ENCODE measurements around the gene ITGAL.
A peak's percentile ranks its signal among the peaks of the same experiment; 100 is the strongest.

ITGAL gene

DNA sequence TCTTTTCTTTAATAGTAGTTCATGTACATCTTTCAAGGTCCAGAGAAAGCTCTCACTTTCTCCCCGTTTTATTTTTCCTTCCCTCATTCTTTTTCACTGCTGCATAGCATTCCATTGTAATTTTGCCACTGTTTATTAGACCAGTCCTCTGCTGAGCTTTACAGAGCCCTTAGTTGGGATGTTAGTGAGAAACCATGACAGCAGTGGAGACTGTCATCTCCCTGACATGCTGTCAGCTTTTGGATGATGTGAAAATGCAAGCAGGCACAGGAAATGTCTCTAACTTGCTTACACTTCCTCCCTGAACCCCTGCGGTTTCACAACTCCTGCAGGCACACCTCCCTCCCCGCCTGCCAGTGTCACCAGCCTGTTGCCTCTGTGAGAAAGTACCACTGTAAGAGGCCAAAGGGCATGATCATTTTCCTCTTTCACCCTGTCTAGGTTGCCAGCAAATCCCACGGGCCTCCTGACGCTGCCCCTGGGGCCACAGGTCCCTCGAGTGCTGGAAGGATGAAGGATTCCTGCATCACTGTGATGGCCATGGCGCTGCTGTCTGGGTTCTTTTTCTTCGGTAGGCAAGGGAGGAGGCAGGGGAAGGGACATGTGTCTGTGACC is at the start of gene ITGAL:
Gene ITGAL (plus strand): TSS at position 415 of the 615 bp plus-strand sequence. CDS start 96 bp downstream, at position 511.
- Histone ChIP-seq H3K4me1 (ENCODE audit: control insufficient read depth, insufficient read depth, low read length) (no peaks in the 10 kb centered on the region), H3K4me3 (ENCODE audit: low read depth, low read length) (no peak within 1 kb of the TSS), H3K9ac (ENCODE audit: low read length) (no peak within 1 kb of the TSS), H3K27ac (ENCODE audit: low read depth, low read length) (no peak within 1 kb of the TSS), H3K27me3 (ENCODE audit: control insufficient read depth, insufficient read depth, low read length) (no peaks in the 10 kb centered on the region; the same call in 1 of the 2 replicates), H3K36me3 (ENCODE audit: control insufficient read depth, insufficient read depth, low read length) (no peaks in the 10 kb centered on the region), H3K9me3 (ENCODE audit: control insufficient read depth, insufficient read depth, low read depth, low read length) (no peaks in the 10 kb centered on the region)

DNA sequence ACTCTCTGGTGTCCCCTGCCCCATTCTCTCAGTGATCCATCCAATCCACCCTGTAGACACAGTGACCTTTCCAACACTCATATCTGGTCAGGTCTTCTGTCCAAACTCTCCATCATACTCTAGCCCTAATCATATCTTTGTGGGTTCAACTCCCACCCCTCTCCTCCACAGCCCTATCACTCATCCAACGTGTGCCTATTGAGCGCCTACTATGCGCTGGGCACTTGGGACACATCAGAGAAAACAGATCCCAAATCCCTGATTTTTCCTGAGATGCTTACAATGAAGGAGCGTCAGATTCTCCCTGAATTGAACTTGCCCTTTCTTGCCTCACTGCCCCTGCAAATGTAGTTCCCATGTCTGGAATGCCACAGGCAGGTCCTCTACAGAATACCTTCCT is 44.5 kb upstream of the ITGAL start:
- no peak overlapping the region for H3K9ac ChIP-seq (ENCODE audit: low read length)
- H3K27me3 ChIP-seq (ENCODE audit: control insufficient read depth, insufficient read depth, low read length) = no peaks in the 10 kb centered on the region
- no peaks in the 10 kb centered on the region for H3K9me3 ChIP-seq (ENCODE audit: control insufficient read depth, insufficient read depth, low read depth, low read length)
- peaks cover 33% of the 10 kb centered on the region for H3K36me3 ChIP-seq (ENCODE audit: control insufficient read depth, insufficient read depth, low read length)
- H3K27ac ChIP-seq (ENCODE audit: low read depth, low read length) = no peak overlapping the region
- no peak overlapping the region for H3K4me3 ChIP-seq (ENCODE audit: low read depth, low read length)
- peaks cover 10% of the 10 kb centered on the region for H3K4me1 ChIP-seq (ENCODE audit: control insufficient read depth, insufficient read depth, low read length)

DNA sequence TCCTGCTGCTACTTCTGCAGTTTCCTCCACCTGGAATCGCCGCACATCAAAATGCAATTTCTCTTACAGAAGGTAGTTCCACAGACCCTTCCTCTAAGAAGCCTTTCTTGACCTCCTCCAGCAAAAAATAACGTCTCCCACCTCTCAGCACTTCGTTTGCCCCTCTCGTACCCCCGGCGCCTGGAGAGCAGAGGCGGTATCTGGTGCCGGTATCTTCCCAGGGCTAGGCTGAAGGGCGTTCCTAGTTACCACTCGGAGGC is 43.2 kb upstream of the ITGAL start:
- no peaks in the 10 kb centered on the region for H3K27me3 ChIP-seq (ENCODE audit: control insufficient read depth, insufficient read depth, low read length)
- H3K4me1 ChIP-seq (ENCODE audit: control insufficient read depth, insufficient read depth, low read length) = peaks cover 10% of the 10 kb centered on the region
- H3K36me3 ChIP-seq (ENCODE audit: control insufficient read depth, insufficient read depth, low read length) = peaks cover 22% of the 10 kb centered on the region
- peak overlapping the region; percentile 81 for H3K4me3 ChIP-seq (ENCODE audit: low read depth, low read length)
- peak overlapping the region; percentile 76 for H3K9ac ChIP-seq (ENCODE audit: low read length)
- H3K9me3 ChIP-seq (ENCODE audit: control insufficient read depth, insufficient read depth, low read depth, low read length) = no peaks in the 10 kb centered on the region
- no peak overlapping the region for H3K27ac ChIP-seq (ENCODE audit: low read depth, low read length)

DNA sequence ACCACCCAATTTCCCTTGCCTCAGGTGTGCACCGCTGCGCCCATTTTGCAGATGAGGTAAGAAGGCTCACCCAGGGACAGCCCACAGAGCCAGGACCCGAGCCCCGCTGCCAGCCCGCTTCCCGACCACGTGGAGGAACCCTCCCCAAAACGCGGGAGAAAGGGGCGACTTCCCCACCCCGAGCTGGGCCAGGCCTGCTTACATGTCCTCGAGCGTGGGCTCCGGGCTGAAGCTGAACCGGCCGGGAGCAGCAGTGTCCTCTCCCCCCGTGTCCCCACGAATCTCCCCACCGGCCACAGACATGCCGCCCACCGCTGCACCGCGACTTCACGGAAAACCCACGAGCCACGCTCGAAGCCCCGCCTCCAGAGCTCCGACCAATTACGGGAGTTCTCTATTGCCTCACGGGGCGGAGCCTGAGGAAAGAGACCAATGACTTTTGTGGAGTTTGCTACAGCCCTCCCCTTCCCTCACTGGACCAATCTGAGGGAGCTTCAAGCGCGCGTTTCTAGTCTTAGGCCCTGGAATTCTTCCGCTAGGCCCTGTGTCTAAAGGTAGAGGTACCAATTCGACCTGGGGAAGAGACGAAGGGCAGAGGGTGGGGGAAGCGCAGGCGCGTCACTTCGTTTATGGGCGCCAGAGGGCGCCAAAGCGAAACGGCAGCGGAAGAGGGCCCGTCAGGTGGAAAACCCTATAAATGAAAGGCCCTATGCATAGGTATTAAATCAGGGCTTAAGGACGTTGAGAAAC is 42.7 kb upstream of the ITGAL start, which contains the start of gene DCTPP1:
Gene DCTPP1 (minus strand): TSS at position 353 of the 750 bp plus-strand sequence. CDS start 50 bp downstream, at position 303.
- H3K36me3 ChIP-seq (ENCODE audit: control insufficient read depth, insufficient read depth, low read length) = peaks cover 17% of the 10 kb centered on the region
- no peaks in the 10 kb centered on the region for H3K9me3 ChIP-seq (ENCODE audit: control insufficient read depth, insufficient read depth, low read depth, low read length)
- no peak within 1 kb of the TSS for H3K27ac ChIP-seq (ENCODE audit: low read depth, low read length)
- H3K4me1 ChIP-seq (ENCODE audit: control insufficient read depth, insufficient read depth, low read length) = peaks cover 10% of the 10 kb centered on the region
- H3K9ac ChIP-seq (ENCODE audit: low read length) = peak within 1 kb of the TSS; percentile 76
- H3K4me3 ChIP-seq (ENCODE audit: low read depth, low read length) = peak within 1 kb of the TSS; percentile 81
- H3K27me3 ChIP-seq (ENCODE audit: control insufficient read depth, insufficient read depth, low read length) = no peaks in the 10 kb centered on the region

DNA sequence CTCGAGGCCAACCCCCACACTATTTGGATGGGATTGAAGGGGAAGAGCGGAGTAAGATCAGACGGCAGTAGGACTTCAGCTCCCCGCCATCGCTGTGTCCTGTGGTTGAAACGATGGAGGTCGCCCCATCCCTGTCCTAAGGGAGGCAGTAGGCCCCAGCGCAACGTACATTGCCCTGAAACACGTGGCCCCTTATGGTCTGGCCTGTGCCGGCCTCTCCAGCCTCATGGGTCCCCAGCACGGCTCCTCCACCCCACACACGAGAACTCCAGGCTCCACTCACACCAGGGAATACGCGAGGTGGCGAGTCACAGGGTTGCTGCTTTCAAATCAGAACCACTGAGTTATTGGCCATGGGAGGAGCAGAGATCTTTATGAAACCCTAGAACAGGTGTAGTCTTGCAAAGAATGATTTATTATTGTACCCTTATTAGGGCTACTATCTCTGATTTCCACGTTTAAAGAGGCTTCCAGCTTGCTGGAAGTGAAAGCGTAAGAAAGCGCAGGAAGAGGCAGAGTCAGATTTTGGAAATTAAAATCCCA is 42.0 kb upstream of the ITGAL start:
- H3K4me1 ChIP-seq (ENCODE audit: control insufficient read depth, insufficient read depth, low read length) = peaks cover 10% of the 10 kb centered on the region
- peaks cover 15% of the 10 kb centered on the region for H3K36me3 ChIP-seq (ENCODE audit: control insufficient read depth, insufficient read depth, low read length)
- peak overlapping the region; percentile 31 for H3K4me3 ChIP-seq (ENCODE audit: low read depth, low read length)
- H3K9ac ChIP-seq (ENCODE audit: low read length) = no peak overlapping the region
- H3K9me3 ChIP-seq (ENCODE audit: control insufficient read depth, insufficient read depth, low read depth, low read length) = no peaks in the 10 kb centered on the region
- H3K27ac ChIP-seq (ENCODE audit: low read depth, low read length) = no peak overlapping the region
- no peaks in the 10 kb centered on the region for H3K27me3 ChIP-seq (ENCODE audit: control insufficient read depth, insufficient read depth, low read length)

DNA sequence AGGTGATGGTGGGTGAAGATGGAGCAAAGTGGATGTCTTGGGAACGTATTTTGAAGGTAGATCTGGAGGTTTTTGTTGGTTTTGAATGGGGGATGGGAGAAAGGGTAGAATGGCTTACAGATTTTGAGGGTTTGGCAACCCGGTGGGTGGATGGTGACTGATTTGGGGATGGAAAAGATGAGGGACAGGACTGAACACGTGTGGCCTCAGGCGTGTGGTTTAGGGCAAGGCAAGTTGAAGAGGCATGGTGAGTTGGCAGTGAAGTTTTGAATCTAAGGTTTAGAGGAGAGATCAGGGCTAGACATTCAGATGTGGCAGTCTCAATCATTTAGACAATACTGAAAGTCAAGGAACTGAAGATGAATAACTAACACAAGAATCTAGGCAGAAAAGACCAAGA is 37.7 kb upstream of the ITGAL start:
- no peak overlapping the region for H3K27ac ChIP-seq (ENCODE audit: low read depth, low read length)
- H3K27me3 ChIP-seq (ENCODE audit: control insufficient read depth, insufficient read depth, low read length) = no peaks in the 10 kb centered on the region
- no peaks in the 10 kb centered on the region for H3K36me3 ChIP-seq (ENCODE audit: control insufficient read depth, insufficient read depth, low read length)
- no peaks in the 10 kb centered on the region for H3K9me3 ChIP-seq (ENCODE audit: control insufficient read depth, insufficient read depth, low read depth, low read length)
- no peak overlapping the region for H3K4me3 ChIP-seq (ENCODE audit: low read depth, low read length)
- no peak overlapping the region for H3K9ac ChIP-seq (ENCODE audit: low read length)
- H3K4me1 ChIP-seq (ENCODE audit: control insufficient read depth, insufficient read depth, low read length) = peaks cover 5% of the 10 kb centered on the region

DNA sequence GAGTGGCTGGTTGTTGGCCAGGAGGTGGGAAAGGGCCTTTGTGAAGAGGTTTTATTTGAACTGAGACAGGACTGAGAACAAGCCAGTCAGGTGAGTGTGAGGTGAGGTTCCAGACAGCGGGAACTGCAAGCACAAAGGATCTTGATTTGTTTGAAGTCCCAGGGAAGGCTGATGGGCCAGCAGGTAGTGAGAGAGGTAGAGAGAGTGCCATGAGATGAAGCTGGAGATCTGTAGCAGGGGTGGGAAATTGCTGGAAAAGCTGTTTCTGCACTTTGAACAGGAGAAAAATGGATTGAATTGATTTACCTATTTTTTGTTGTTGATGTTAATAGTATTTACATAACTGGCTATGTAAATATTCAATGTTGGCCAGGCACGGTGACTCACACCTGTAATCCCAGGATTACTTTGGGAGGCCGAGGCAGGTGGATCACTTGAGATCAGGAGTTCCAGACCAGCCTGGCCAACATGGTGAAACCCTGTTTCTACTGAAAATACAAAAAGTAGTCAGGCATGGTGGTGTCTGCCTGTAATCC is 35.0 kb upstream of the ITGAL start:
- Histone ChIP-seq H3K9me3 (ENCODE audit: control insufficient read depth, insufficient read depth, low read depth, low read length) (no peaks in the 10 kb centered on the region), H3K4me1 (ENCODE audit: control insufficient read depth, insufficient read depth, low read length) (no peaks in the 10 kb centered on the region), H3K27ac (ENCODE audit: low read depth, low read length) (no peak overlapping the region), H3K27me3 (ENCODE audit: control insufficient read depth, insufficient read depth, low read length) (no peaks in the 10 kb centered on the region), H3K36me3 (ENCODE audit: control insufficient read depth, insufficient read depth, low read length) (no peaks in the 10 kb centered on the region), H3K4me3 (ENCODE audit: low read depth, low read length) (no peak overlapping the region), H3K9ac (ENCODE audit: low read length) (no peak overlapping the region)

DNA sequence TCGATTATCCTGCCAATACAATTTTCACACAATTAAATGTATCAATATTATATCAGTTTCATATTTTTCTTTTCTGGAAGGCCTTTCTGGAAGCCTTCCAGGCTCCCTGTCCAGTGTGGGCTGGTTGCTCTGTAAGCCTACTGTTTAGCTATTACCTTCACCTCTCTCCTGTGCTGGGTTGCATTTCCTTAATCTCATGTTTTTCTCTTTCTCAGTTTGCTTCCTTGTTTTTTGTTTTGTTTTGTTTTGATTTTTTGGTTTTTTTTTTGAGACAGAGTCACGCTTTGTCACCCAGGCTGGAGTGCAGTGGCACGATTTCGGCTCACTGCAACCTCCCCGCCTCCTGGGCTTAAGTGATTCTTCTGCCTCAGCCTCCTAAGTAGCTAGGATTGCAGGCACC is 33.7 kb upstream of the ITGAL start:
- no peak overlapping the region for H3K4me3 ChIP-seq (ENCODE audit: low read depth, low read length)
- H3K9ac ChIP-seq (ENCODE audit: low read length) = no peak overlapping the region
- H3K27ac ChIP-seq (ENCODE audit: low read depth, low read length) = no peak overlapping the region
- H3K9me3 ChIP-seq (ENCODE audit: control insufficient read depth, insufficient read depth, low read depth, low read length) = no peaks in the 10 kb centered on the region
- no peaks in the 10 kb centered on the region for H3K27me3 ChIP-seq (ENCODE audit: control insufficient read depth, insufficient read depth, low read length)
- H3K4me1 ChIP-seq (ENCODE audit: control insufficient read depth, insufficient read depth, low read length) = peaks cover 3% of the 10 kb centered on the region; the same call in 1 of the 2 replicates
- peaks cover 2% of the 10 kb centered on the region; the same call in 1 of the 2 replicates for H3K36me3 ChIP-seq (ENCODE audit: control insufficient read depth, insufficient read depth, low read length)

DNA sequence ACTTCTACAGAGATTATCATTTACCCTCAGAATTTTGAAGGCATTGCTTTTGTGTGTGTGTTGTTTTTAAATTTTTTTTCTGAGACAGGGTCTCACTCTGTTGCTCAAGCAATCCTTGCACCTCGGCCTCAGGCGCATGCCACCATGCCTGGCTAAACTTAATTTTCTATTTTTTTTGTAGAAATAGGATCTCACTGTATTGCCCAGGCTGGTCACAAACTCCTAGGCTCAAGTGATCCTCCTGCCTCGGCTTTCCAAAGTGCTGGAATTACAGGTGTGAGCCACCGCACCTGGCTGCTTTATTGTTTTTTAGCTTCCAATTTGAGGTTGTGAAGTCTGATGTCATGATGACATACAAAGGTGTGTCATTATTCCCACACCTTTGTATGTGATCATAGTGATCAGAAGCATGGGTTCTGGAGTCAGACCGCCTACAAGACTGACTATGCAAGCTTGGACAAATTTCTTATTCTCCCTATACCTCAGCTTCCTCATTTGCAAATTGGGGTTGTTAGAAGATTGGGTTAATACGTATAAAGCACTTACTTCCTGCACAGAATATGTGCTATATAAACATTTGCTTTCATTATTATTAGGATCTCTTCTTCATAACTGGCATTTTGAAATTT is 32.7 kb upstream of the ITGAL start:
- H3K4me1 ChIP-seq (ENCODE audit: control insufficient read depth, insufficient read depth, low read length) = peaks cover 7% of the 10 kb centered on the region
- no peak overlapping the region for H3K4me3 ChIP-seq (ENCODE audit: low read depth, low read length)
- H3K9ac ChIP-seq (ENCODE audit: low read length) = no peak overlapping the region
- peaks cover 5% of the 10 kb centered on the region; the same call in 1 of the 2 replicates for H3K9me3 ChIP-seq (ENCODE audit: control insufficient read depth, insufficient read depth, low read depth, low read length)
- no peaks in the 10 kb centered on the region for H3K27me3 ChIP-seq (ENCODE audit: control insufficient read depth, insufficient read depth, low read length)
- no peak overlapping the region for H3K27ac ChIP-seq (ENCODE audit: low read depth, low read length)
- peaks cover 12% of the 10 kb centered on the region for H3K36me3 ChIP-seq (ENCODE audit: control insufficient read depth, insufficient read depth, low read length)

DNA sequence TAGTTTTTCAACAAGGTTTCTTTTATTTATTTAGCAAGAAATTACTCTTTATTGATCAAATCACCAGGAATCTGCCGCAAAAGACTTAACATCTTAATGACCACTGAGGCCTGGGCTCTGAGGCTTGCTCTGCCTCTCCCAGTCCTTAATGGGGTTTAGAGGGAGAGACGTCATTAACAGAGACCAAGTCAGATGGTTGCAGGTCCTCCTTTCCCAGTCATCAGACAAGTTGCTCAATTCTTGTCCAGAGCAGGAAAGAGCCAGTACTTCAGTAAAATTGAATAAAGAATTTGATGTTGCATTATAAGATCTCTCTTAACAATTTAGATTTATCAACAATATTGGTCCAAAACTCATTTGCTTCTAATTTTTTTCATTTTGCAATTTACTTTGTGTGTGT is 28.9 kb upstream of the ITGAL start:
- Histone ChIP-seq H3K27me3 (ENCODE audit: control insufficient read depth, insufficient read depth, low read length) (no peaks in the 10 kb centered on the region), H3K36me3 (ENCODE audit: control insufficient read depth, insufficient read depth, low read length) (peaks cover 14% of the 10 kb centered on the region), H3K4me1 (ENCODE audit: control insufficient read depth, insufficient read depth, low read length) (peaks cover 14% of the 10 kb centered on the region), H3K9ac (ENCODE audit: low read length) (no peak overlapping the region), H3K27ac (ENCODE audit: low read depth, low read length) (no peak overlapping the region), H3K4me3 (ENCODE audit: low read depth, low read length) (no peak overlapping the region), H3K9me3 (ENCODE audit: control insufficient read depth, insufficient read depth, low read depth, low read length) (peaks cover 7% of the 10 kb centered on the region; the same call in 1 of the 2 replicates)
